Ishikawa (cell line): ENCODE results near the gene SNAPC2.

Experiments
- CEBPB ChIP-seq: IDR thresholded peaks from 2 replicates; pipeline ENCODE4 v1.6.1; 2012
- CREB1 ChIP-seq: IDR thresholded peaks from 2 replicates; pipeline ENCODE4 v1.6.1; 2012; ENCODE audit warnings: low read depth
- EGR1 ChIP-seq: IDR thresholded peaks from 2 replicates; pipeline ENCODE4 v1.6.1; 2012
- EP300 ChIP-seq: IDR thresholded peaks from 2 replicates; pipeline ENCODE4 v1.6.1; 2012; ENCODE audit warnings: borderline replicate concordance
- FOXM1 ChIP-seq: IDR thresholded peaks from 2 replicates; pipeline ENCODE4 v1.6.1; 2012; ENCODE audit warnings: low read depth, borderline replicate concordance
- NFIC ChIP-seq: IDR thresholded peaks from 2 replicates; pipeline ENCODE4 v1.6.1; 2012
- RAD21 ChIP-seq: IDR thresholded peaks from 2 replicates; pipeline ENCODE4 v1.6.1; 2012; ENCODE audit warnings: low read depth
- TAF1 ChIP-seq: IDR thresholded peaks from 2 replicates; pipeline ENCODE4 v1.6.1; 2012; ENCODE audit warnings: low read depth, mild to moderate bottlenecking
- TCF12 ChIP-seq: IDR thresholded peaks from 2 replicates; pipeline ENCODE4 v1.6.1; 2012; ENCODE audit warnings: low read depth
- TEAD4 ChIP-seq: IDR thresholded peaks from 2 replicates; pipeline ENCODE4 v1.6.1; 2012
- YY1 ChIP-seq: IDR thresholded peaks from 2 replicates; pipeline ENCODE4 v1.6.1; 2012; ENCODE audit warnings: low read depth
- ZBTB7A ChIP-seq: IDR thresholded peaks from 2 replicates; pipeline ENCODE4 v1.6.1; 2012; ENCODE audit warnings: low read depth
- TF ChIP-seq, protein P1 (sequence below): IDR thresholded peaks from 2 replicates; pipeline ENCODE4 v1.6.1; 2012; ENCODE audit warnings: low read depth, mild to moderate bottlenecking
- TF ChIP-seq, protein P2 (sequence below): IDR thresholded peaks from 2 replicates; pipeline ENCODE4 v1.6.1; 2012
- TF ChIP-seq, protein P3 (sequence below): IDR thresholded peaks from 2 replicates; pipeline ENCODE4 v1.6.1; 2012

SNAPC2 gene

DNA sequence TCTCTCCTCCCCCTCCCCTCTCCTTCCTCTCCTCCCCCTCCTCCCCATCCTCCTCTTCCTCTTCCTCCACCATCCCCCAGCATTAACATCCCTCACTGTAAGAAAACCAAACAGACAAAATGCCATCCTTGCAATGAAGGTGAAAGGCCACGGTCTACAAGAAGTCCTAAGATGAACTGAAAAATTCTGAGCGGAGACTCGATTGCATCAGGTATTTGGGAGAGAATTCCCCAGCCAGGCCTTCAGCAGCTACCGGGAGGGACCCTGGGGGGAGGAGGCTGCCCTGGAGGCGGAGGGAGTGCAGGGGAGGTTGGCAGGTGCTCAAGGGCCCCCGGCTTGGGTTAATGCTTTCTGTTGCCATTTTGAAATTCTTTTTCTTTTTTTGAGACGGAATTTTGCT, 33.4 kb downstream of the SNAPC2 start:
- TF ChIP-seq NFIC = no peak
- no peak for TF ChIP-seq CEBPB

DNA sequence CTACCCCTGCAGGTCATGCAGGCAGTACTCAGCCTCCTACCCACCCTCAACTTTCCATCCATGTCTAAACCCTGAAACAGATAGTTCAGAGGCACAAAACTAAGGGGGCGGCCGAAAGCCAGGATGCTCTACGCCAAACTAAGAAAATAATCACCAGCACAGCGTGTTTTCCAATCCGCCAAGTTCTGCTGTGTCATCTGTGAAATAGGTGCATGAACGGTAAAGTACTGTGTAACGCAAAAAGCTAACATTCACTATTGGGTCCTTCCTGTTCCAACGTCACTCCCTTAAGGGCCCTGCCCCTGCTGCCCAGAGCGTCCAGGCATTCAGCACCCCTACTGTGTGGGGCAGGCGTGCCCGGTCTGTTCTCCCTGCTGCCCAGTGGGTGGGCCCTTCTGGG, 35.6 kb downstream of the SNAPC2 start:
- TF ChIP-seq TCF12 = peak; percentile 33; the same call in 1 of the 2 replicates
- TF ChIP-seq TEAD4 = peak; percentile 44; the same call in 1 of the 2 replicates
- no peak for TF ChIP-seq EGR1

DNA sequence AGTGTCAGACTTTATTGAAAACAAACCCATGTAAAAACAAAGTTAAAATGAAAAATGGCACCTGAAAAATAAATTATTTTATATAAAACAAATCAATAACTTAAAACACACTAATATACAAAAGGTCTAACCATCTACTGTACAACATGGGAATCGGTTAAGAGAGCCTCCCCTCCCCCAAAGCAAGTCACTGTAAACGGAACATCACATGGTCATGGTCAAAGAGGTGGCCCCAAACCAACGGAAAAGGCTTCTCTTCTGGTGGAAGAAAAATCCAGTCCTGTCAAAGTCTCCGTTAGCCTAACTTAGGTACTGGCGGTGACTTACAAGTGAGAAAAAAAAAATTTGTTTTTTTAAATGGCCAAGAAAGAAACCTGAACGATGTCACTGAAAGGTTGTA, 39.1 kb downstream of the SNAPC2 start:
- TF ChIP-seq CEBPB (no peak), EGR1 (no peak), TCF12 (no peak), NFIC (no peak), ZBTB7A (no peak), FOXM1 (no peak), TEAD4 (no peak), TAF1 (no peak), YY1 (no peak), RAD21 (no peak), CREB1 (no peak), EP300 (no peak)
- TF ChIP-seq, protein P1, sequence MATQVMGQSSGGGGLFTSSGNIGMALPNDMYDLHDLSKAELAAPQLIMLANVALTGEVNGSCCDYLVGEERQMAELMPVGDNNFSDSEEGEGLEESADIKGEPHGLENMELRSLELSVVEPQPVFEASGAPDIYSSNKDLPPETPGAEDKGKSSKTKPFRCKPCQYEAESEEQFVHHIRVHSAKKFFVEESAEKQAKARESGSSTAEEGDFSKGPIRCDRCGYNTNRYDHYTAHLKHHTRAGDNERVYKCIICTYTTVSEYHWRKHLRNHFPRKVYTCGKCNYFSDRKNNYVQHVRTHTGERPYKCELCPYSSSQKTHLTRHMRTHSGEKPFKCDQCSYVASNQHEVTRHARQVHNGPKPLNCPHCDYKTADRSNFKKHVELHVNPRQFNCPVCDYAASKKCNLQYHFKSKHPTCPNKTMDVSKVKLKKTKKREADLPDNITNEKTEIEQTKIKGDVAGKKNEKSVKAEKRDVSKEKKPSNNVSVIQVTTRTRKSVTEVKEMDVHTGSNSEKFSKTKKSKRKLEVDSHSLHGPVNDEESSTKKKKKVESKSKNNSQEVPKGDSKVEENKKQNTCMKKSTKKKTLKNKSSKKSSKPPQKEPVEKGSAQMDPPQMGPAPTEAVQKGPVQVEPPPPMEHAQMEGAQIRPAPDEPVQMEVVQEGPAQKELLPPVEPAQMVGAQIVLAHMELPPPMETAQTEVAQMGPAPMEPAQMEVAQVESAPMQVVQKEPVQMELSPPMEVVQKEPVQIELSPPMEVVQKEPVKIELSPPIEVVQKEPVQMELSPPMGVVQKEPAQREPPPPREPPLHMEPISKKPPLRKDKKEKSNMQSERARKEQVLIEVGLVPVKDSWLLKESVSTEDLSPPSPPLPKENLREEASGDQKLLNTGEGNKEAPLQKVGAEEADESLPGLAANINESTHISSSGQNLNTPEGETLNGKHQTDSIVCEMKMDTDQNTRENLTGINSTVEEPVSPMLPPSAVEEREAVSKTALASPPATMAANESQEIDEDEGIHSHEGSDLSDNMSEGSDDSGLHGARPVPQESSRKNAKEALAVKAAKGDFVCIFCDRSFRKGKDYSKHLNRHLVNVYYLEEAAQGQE = no peak
- TF ChIP-seq, protein P2, sequence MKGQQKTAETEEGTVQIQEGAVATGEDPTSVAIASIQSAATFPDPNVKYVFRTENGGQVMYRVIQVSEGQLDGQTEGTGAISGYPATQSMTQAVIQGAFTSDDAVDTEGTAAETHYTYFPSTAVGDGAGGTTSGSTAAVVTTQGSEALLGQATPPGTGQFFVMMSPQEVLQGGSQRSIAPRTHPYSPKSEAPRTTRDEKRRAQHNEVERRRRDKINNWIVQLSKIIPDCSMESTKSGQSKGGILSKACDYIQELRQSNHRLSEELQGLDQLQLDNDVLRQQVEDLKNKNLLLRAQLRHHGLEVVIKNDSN = no peak
- TF ChIP-seq, protein P3, sequence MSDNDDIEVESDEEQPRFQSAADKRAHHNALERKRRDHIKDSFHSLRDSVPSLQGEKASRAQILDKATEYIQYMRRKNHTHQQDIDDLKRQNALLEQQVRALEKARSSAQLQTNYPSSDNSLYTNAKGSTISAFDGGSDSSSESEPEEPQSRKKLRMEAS = no peak

DNA sequence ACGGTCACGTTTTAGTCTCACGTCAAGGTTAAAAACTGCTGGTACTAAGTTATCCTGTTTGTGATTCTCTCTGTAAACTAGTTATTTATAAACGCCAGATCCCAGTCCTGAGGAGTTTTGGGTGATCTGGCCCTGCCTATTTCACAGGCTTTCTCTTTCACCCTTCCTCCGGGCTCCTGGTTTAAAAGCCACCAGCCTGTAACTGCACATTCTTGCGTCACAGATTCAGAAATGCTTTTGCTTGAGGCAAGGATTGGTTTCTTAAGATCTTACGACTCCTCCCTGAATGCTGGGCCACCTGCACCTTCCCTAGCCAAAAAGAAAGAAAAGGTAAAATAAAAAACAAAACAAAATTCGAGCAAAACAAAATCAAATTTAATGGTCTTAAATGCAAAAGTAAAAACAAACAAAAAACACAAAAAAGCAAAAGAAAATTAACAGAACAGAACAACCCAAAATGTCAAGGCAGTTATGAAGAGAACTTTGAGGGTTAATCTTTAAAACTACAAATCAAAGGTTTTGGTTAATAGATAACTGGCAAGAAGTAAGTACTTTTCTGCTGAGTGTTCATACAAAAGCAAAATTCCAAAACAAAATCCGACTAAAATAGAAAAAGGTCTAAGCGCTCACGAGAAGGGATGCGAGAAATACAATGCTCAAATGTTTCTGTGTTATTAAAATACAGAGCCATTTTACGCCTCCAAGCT, 41.9 kb downstream of the SNAPC2 start:
- no peak for TF ChIP-seq CEBPB
- no peak for TF ChIP-seq TCF12
- TF ChIP-seq ZBTB7A = no peak
- TF ChIP-seq EGR1 = no peak
- TF ChIP-seq YY1 = no peak
- TF ChIP-seq, protein P1 = no peak
- no peak for TF ChIP-seq TAF1
- TF ChIP-seq NFIC = no peak
- TF ChIP-seq CREB1 = no peak
- TF ChIP-seq RAD21 = no peak
- TF ChIP-seq TEAD4 = no peak
- TF ChIP-seq, protein P2 = no peak
- TF ChIP-seq, protein P3 = no peak

DNA sequence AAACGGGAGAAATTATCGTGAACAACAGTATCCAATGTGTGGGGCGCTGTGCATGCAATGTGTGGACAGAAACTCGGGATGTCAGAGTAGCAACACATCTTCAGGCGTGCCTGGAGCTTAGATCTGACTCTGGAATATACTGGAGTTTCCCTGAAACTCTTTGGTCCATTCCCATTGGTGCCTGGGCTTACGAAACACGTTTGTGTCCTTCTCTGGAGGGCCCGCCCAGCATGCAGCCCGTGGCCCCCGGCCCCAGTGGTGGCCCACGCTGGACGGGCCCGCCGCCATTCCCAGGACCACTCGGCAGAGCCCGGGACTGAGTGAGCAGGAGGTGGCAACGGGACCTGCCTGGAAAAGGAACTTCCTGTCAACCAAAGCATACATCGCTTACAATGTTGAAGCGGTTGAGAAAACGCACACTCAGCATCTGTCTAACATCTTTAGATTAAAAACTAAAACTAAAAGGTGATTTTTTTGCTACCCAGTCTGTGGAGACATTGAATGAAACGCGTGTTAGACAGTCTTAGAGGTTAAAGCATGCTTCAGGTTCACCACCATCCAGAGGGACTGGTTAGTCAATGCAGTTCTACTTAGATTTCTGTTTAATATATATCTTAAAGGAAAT, 42.6 kb downstream of the SNAPC2 start:
- TF ChIP-seq EP300 (no peak), CREB1 (no peak), YY1 (no peak), TAF1 (no peak), NFIC (no peak), TEAD4 (no peak), FOXM1 (no peak), CEBPB (no peak)
- TF ChIP-seq, protein P3 = no peak

DNA sequence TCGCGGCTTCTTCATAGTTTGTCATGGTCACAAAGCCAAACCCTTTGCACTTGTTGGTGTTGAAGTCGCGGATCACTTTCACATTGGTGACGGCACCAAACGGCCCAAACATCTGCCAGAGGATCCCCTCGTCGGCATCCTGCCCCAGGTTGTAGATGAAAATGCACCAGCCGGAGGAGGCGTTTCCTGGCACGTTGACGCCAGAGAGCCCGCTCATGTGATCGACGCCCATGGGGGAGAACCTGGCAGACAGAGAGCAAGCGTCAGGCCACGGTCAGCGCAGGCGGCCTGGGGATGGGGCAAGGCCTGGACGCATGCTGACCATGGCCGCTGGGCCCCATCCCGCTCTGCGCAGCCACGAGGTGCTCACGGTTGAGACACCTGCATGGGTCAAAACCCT, 43.4 kb downstream of the SNAPC2 start:
- TF ChIP-seq RAD21 (no peak), TCF12 (no peak), NFIC (no peak), YY1 (no peak), TEAD4 (no peak), EP300 (no peak), ZBTB7A (no peak), EGR1 (no peak), CREB1 (no peak), CEBPB (no peak)
- TF ChIP-seq, protein P3 = no peak
- TF ChIP-seq, protein P1 = no peak
- TF ChIP-seq, protein P2 = no peak
